Natural killer cell (primary cell): ENCODE measurements around the gene GRIK1. TPM values are rescaled to one million over a fixed set of nuclear protein-coding genes. Genes with fewer than 3 reads are reported as not detected.

Experiments used
- ATAC-seq, 3 donors: fragments of 150-1000 bp in 2 of 3; fragments of 200-7000 bp in 1 of 3; cut with Tn5 transposase; 1 replicate in 1 of 3; 2 replicates in 2 of 3; pipeline ENCODE4 v1.10.0; 2021; ENCODE audit warnings: mild to moderate bottlenecking in 2 of 3, moderate library complexity in 2 of 3
- DNase-seq, 2 donors: peaks; one replicate each; pipeline versions ENCODE4 v3.0.0 to v3.0.0-alpha.2; 2013 to 2021; ENCODE audit warnings: mixed read lengths in 1 of 2
- H3K27ac ChIP-seq: one replicate; pipeline ENCODE4 v1.5.1; 2013; ENCODE audit warnings: mild to moderate bottlenecking, low read length
- H3K27me3 ChIP-seq: one replicate; pipeline ENCODE4 v1.6.1; 2013; ENCODE audit warnings: low read length; ENCODE audit not compliant: control insufficient read depth, insufficient read depth
- H3K36me3 ChIP-seq: one replicate; pipeline ENCODE4 v1.6.1; 2013; ENCODE audit warnings: low read length; ENCODE audit not compliant: control insufficient read depth, insufficient read depth
- H3K4me1 ChIP-seq: one replicate; pipeline ENCODE4 v1.6.1; 2013; ENCODE audit warnings: low read length; ENCODE audit not compliant: control insufficient read depth, insufficient read depth
- H3K4me3 ChIP-seq: one replicate; pipeline ENCODE4 v1.5.1; 2013; ENCODE audit warnings: low read length
- H3K9me3 ChIP-seq: one replicate; pipeline ENCODE4 v1.6.1; 2013; ENCODE audit warnings: low read length; ENCODE audit not compliant: control insufficient read depth, insufficient read depth
- H3K27ac Mint-ChIP-seq, 2 donors: one replicate each; pipeline ENCODE4 v1.8.0; 2022; ENCODE audit warnings: mild to moderate bottlenecking in 2 of 2, mixed read lengths in 2 of 2, moderate library complexity in 1 of 2
- H3K27me3 Mint-ChIP-seq, 2 donors: one replicate each; pipeline ENCODE4 v1.8.0; 2022; ENCODE audit warnings: low read depth in 2 of 2, mixed read lengths in 2 of 2
- H3K36me3 Mint-ChIP-seq: one replicate; pipeline ENCODE4 v1.8.0; 2022; ENCODE audit warnings: mixed read lengths
- H3K4me1 Mint-ChIP-seq, 2 donors: one replicate each; pipeline ENCODE4 v1.8.0; 2022; ENCODE audit warnings: mixed read lengths in 2 of 2
- H3K4me3 Mint-ChIP-seq: one replicate; pipeline ENCODE4 v1.8.0; 2022; ENCODE audit warnings: mild to moderate bottlenecking, moderate library complexity, mixed read lengths
- H3K9me3 Mint-ChIP-seq, 2 donors: one replicate each; pipeline ENCODE4 v1.8.0; 2022; ENCODE audit warnings: mixed read lengths in 2 of 2
- WGBS: methylation state at CpG from one replicate; pipeline ENCODE4 v1.1.7; 2013; ENCODE audit warnings: missing lambda C conversion rate; ENCODE audit not compliant: insufficient coverage; 5-methylcytosine and 5-hydroxymethylcytosine counted together
- intact Hi-C: fragments of 100-400 bp; cut with micrococcal nuclease; formaldehyde crosslinking; loops from one replicate; pipeline ENCODE4 v1.14.2; 2022
- total RNA-seq, 4 donors: library from RNA; stranded (reverse); fragments of 120-200 nt in 1 of 4; gene quantifications; one replicate each; pipeline versions ENCODE4 v1.2.3 to v1.2.4, GENCODE V29; 2013 to 2022
- TF ChIP-seq, protein P1 (sequence below): fragments of 200-600 bp; IDR thresholded peaks from one replicate; pipeline ENCODE4 v1.8.0; 2022; ENCODE audit warnings: antibody characterized with exemption

GRIK1 gene
- total RNA-seq, 3 donors from 2014 or later (not counting 1 experiment from before 2014, with no cell fraction given): not detected

DNA sequence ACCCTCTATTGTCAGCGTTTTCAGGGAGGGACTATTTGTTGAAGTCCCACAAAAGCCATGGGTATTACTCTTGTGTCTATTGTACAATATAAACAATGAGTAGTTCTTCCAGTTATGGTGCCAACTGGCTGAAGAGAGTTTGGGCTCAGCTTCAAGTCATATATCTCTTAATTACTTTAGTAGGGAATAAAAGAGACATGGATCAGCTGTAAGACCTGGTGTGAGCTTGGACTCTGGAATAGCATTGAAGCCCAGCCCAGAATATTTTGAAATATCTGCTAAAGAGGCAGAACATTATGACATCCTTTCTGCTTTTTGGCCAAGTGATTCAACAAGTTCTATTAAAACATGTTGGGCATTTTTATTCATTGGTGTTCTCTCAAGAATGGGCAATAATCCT lies 416.1 kb downstream of the GRIK1 start:
- H3K4me3 Mint-ChIP-seq: no peak overlapping the region
- H3K9me3 Mint-ChIP-seq: peaks cover 10 to 14% of the 10 kb centered on the region in 2 donors
- H3K27me3 ChIP-seq: no peaks in the 10 kb centered on the region
- DNase-seq: no peak
- no peak overlapping the region for H3K27ac ChIP-seq
- no CpG with 5 or more reads among the region's 1 CpG for WGBS
- H3K4me3 ChIP-seq: no peak overlapping the region
- no peak overlapping the region for H3K27ac Mint-ChIP-seq
- ATAC-seq: no peak
- intact Hi-C loops: no loop called here
- no peaks in the 10 kb centered on the region for H3K36me3 ChIP-seq
- no peaks in the 10 kb centered on the region for H3K4me1 Mint-ChIP-seq
- TF ChIP-seq, protein P1, sequence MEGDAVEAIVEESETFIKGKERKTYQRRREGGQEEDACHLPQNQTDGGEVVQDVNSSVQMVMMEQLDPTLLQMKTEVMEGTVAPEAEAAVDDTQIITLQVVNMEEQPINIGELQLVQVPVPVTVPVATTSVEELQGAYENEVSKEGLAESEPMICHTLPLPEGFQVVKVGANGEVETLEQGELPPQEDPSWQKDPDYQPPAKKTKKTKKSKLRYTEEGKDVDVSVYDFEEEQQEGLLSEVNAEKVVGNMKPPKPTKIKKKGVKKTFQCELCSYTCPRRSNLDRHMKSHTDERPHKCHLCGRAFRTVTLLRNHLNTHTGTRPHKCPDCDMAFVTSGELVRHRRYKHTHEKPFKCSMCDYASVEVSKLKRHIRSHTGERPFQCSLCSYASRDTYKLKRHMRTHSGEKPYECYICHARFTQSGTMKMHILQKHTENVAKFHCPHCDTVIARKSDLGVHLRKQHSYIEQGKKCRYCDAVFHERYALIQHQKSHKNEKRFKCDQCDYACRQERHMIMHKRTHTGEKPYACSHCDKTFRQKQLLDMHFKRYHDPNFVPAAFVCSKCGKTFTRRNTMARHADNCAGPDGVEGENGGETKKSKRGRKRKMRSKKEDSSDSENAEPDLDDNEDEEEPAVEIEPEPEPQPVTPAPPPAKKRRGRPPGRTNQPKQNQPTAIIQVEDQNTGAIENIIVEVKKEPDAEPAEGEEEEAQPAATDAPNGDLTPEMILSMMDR: no peak
- peaks cover 16% of the 10 kb centered on the region for H3K9me3 ChIP-seq
- H3K36me3 Mint-ChIP-seq: peaks cover 20% of the 10 kb centered on the region
- H3K4me1 ChIP-seq: no peaks in the 10 kb centered on the region
- H3K27me3 Mint-ChIP-seq: no peaks in the 10 kb centered on the region

DNA sequence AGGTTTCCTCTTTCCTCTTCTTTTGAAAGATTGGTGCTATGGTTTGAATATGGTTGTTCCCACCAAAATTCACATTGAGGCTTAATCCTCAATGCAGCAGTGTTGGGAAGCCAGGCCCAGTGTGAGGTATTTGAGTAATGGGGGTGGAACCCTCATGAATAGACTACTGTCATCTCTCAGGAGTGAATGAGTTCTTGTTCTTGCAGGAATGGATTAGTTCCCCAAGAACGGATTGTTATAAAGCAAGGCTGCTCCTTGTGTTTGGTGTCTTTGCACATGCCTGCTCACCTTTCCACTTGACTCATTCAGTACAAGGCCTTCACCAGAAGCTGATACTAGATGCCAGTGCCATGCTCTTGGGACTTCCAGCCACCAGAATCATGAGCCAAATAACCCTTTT lies 417.9 kb downstream of the GRIK1 start:
- TF ChIP-seq, protein P1: no peak

DNA sequence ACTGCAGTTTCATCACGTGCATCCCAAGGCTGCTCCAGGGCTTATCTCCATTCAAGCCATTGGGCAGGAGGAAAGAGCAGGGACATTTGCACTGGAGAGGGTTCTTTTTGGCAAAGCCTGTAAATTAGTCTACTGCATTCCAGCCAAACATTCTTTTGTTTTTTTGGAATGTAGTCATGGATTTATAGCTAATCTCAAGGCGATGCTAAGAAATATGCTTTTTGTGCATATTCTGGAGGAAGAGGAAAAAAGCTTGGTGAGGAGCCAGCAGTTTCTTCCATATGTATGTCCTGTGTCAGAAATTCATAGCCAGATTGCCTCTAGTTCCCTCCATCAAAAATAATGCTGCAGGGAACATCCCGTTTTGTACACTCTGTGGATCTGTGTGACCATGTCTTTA lies 419.6 kb downstream of the GRIK1 start:
- DNase-seq: no peak
- intact Hi-C loops: no loop called here
- H3K4me3 Mint-ChIP-seq: no peak overlapping the region
- no peaks in the 10 kb centered on the region for H3K27me3 Mint-ChIP-seq
- no peak overlapping the region for H3K4me3 ChIP-seq
- no peak overlapping the region for H3K27ac Mint-ChIP-seq
- no peaks in the 10 kb centered on the region for H3K4me1 ChIP-seq
- no peak for ATAC-seq
- 91% methylated on average over 3 of the region's 3 CpGs for WGBS
- TF ChIP-seq, protein P1: no peak
- no peaks in the 10 kb centered on the region for H3K9me3 ChIP-seq
- H3K4me1 Mint-ChIP-seq: no peaks in the 10 kb centered on the region
- H3K27ac ChIP-seq: no peak overlapping the region
- peaks cover 6% of the 10 kb centered on the region for H3K36me3 Mint-ChIP-seq
- peaks cover 3 to 7% of the 10 kb centered on the region in 2 donors for H3K9me3 Mint-ChIP-seq
- H3K27me3 ChIP-seq: no peaks in the 10 kb centered on the region
- no peaks in the 10 kb centered on the region for H3K36me3 ChIP-seq

More for the DNA sequence above, 417.9 kb downstream of the GRIK1 start:
- no peaks in the 10 kb centered on the region for H3K27me3 ChIP-seq
- no peaks in the 10 kb centered on the region for H3K4me1 ChIP-seq
- no peak overlapping the region for H3K4me3 ChIP-seq
- H3K9me3 ChIP-seq: peaks cover 11% of the 10 kb centered on the region
- Mint-ChIP-seq H3K4me1 (no peaks in the 10 kb centered on the region), H3K4me3 (no peak overlapping the region), H3K27me3 (no peaks in the 10 kb centered on the region), H3K36me3 (peaks cover 13% of the 10 kb centered on the region), H3K9me3 (peaks cover 5 to 9% of the 10 kb centered on the region in 2 donors), H3K27ac (no peak overlapping the region)
- H3K36me3 ChIP-seq: no peaks in the 10 kb centered on the region
- no peak overlapping the region for H3K27ac ChIP-seq
- intact Hi-C loops: no loop called here
- ATAC-seq (no peak), DNase-seq (no peak)
- 100% methylated on average over 1 of the region's 1 CpG for WGBS

GRCh38 chr21:29514652-29515247 lies 425.0 kb downstream of the GRIK1 start:
- peaks cover 18% of the 10 kb centered on the region for H3K36me3 Mint-ChIP-seq
- Histone ChIP-seq H3K36me3 (no peaks in the 10 kb centered on the region), H3K9me3 (peaks cover 3% of the 10 kb centered on the region), H3K4me3 (no peak overlapping the region), H3K27me3 (no peaks in the 10 kb centered on the region), H3K27ac (no peak overlapping the region), H3K4me1 (no peaks in the 10 kb centered on the region)
- peaks cover 0 to 5% of the 10 kb centered on the region in 2 donors for H3K4me1 Mint-ChIP-seq
- peaks cover 8 to 9% of the 10 kb centered on the region in 2 donors for H3K9me3 Mint-ChIP-seq
- TF ChIP-seq, protein P1: no peak
- ATAC-seq (no peak), DNase-seq (no peak)
- intact Hi-C loops: no loop called here
- no peaks in the 10 kb centered on the region for H3K27me3 Mint-ChIP-seq
- no peak overlapping the region for H3K4me3 Mint-ChIP-seq
- no CpG with 5 or more reads among the region's 2 CpGs for WGBS
- no peak overlapping the region for H3K27ac Mint-ChIP-seq
